Fibroblast of lung (primary cell): ENCODE data around the gene PKP3. TPM values are rescaled to one million over a fixed set of nuclear protein-coding genes. Genes with fewer than 3 reads are reported as not detected.

Experiments
- DNase-seq, 2 donors: peaks; one replicate each; pipeline versions ENCODE4 v3.0.0 to v3.0.0-alpha.2; 2010; ENCODE audit warnings: low read depth in 2 of 2
- H2AFZ ChIP-seq: 2 replicates; pipeline ENCODE4 v1.5.1; 2012; ENCODE audit warnings: low read length, control low read depth, inconsistent platforms
- H3K27ac ChIP-seq: 2 replicates; pipeline ENCODE4 v1.5.1; 2011; ENCODE audit warnings: low read length, control low read depth; ENCODE audit not compliant: insufficient read depth
- H3K27me3 ChIP-seq: 2 replicates; pipeline ENCODE4 v1.5.1; 2011; ENCODE audit warnings: mild to moderate bottlenecking, low read length; ENCODE audit not compliant: control insufficient read depth, insufficient read depth
- H3K36me3 ChIP-seq: 2 replicates; pipeline ENCODE4 v1.5.1; 2011; ENCODE audit warnings: low read length; ENCODE audit not compliant: control insufficient read depth, insufficient read depth
- H3K4me1 ChIP-seq: 2 replicates; pipeline ENCODE4 v1.5.1; 2011; ENCODE audit warnings: low read length; ENCODE audit not compliant: control insufficient read depth, insufficient read depth; ENCODE audit errors: extremely low read depth
- H3K4me2 ChIP-seq: 2 replicates; pipeline ENCODE4 v1.5.1; 2011; ENCODE audit warnings: low read length, control low read depth; ENCODE audit not compliant: insufficient read depth; ENCODE audit errors: extremely low read depth
- H3K4me3 ChIP-seq, 4 experiments: fragments of 200-600 bp in 1 of 4; sonication (generic) in 1 of 4; replicated peaks in 1 of 4; 2 replicates each; pipeline ENCODE4 v1.5.1; 2011 to 2016; ENCODE audit warnings: low read length in 4 of 4, low read depth in 3 of 4, mild to moderate bottlenecking in 3 of 4, control low read depth in 2 of 4, inconsistent platforms in 1 of 4, mixed read lengths in 1 of 4; ENCODE audit not compliant: insufficient read depth in 1 of 4; ENCODE audit errors: control extremely low read depth in 1 of 4
- H3K79me2 ChIP-seq: 2 replicates; pipeline ENCODE4 v1.5.1; 2012; ENCODE audit warnings: mild to moderate bottlenecking, low read length, inconsistent platforms; ENCODE audit not compliant: control insufficient read depth, insufficient read depth
- H3K9ac ChIP-seq: 2 replicates; pipeline ENCODE4 v1.5.1; 2011; ENCODE audit warnings: mild to moderate bottlenecking, low read length, control low read depth; ENCODE audit not compliant: insufficient read depth
- H3K9me3 ChIP-seq: 2 replicates; pipeline ENCODE4 v1.5.1; 2012; ENCODE audit warnings: low read depth, low read length; ENCODE audit not compliant: control insufficient read depth, insufficient read depth
- H4K20me1 ChIP-seq: 2 replicates; pipeline ENCODE4 v1.5.1; 2011; ENCODE audit warnings: low read length; ENCODE audit not compliant: control insufficient read depth, insufficient read depth; ENCODE audit errors: extremely low read depth
- EZH2 ChIP-seq: IDR thresholded peaks from 2 replicates; pipeline ENCODE4 v1.5.1; 2012; ENCODE audit warnings: low read length, control low read depth, mild to moderate bottlenecking; ENCODE audit errors: missing control alignments
- polyA plus RNA-seq, 2 donors: library from polyadenylated mRNA; depleted of rRNA in 1 of 2; stranded (reverse) in 1 of 2; unstranded in 1 of 2; fragments of >200 nt; gene quantifications; 2 replicates each; pipeline ENCODE4 v1.2.1, GENCODE V29; 2011 to 2012; ENCODE audit warnings: missing spikeins in 1 of 2
- total RNA-seq: library from RNA; depleted of rRNA; stranded (reverse); fragments of >200 nt; gene quantifications from 2 replicates; pipeline ENCODE4 v1.2.1, GENCODE V29; 2014
- TF ChIP-seq, protein P1 (sequence below), 2 donors: IDR thresholded peaks in 1 of 2; conservative IDR thresholded peaks in 1 of 2; 1 replicate in 1 of 2; 2 replicates in 1 of 2; pipeline ENCODE4 v1.5.1; 2011 to 2012; ENCODE audit warnings: low read length in 2 of 2, control low read depth in 1 of 2, inconsistent platforms in 1 of 2, low read depth in 1 of 2, mild to moderate bottlenecking in 1 of 2

The PKP3 gene
- total and polyA plus RNA-seq, 2 donors (not counting 1 experiment from before 2014, with no cell fraction given): 0.17 to 0.83 TPM

DNA sequence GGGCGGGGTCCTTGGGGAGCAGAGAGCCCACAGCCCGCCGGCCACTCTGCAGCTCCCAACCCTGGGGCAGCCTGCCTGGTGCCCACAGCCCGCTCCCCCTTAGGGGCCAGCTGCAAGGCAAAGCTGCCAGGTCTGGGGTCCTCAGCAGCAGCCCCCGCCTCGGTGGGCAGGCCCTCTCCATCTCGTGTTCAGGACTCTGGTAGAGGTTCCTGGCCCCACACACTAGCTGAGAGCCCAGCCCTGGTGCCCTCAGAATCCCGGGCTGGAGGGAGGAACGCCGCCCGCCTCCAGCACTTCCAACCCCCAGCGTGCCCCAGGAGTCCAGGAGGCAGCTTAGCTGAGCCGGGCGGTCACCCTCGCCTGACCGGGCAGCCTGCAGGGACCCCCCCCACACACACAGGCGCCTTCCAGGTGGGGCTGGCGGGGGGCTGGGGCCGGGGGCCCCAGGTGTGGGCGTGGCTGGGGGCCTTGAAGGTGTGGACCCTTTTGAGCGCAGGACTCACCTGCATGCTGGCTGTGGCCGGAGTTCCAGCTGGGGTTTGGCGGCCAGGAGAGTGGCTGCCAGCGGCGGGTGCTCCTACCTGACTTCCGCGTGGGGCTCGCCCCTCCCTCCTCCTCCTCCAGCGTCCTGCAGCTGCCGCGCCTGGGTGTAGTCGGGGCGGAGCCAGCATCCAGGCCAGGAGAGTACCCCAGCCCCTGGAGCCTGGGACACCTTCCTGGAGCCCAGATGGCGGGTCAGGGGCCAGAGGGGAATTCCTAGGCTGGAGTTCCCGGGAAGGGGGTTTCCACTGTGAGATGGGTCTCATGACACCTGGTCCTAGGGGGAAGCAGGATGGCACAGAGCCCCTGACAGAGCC lies 47.6 kb downstream of the PKP3 start, which contains the start of gene ANO9:
ANO9 (minus strand) TSS at position 594 of the 857 bp plus-strand sequence; CDS start at position 509, 85 bp downstream.
- Histone ChIP-seq H3K4me2 (no peak within 1 kb of the TSS), H3K9ac (no peak within 1 kb of the TSS)

DNA sequence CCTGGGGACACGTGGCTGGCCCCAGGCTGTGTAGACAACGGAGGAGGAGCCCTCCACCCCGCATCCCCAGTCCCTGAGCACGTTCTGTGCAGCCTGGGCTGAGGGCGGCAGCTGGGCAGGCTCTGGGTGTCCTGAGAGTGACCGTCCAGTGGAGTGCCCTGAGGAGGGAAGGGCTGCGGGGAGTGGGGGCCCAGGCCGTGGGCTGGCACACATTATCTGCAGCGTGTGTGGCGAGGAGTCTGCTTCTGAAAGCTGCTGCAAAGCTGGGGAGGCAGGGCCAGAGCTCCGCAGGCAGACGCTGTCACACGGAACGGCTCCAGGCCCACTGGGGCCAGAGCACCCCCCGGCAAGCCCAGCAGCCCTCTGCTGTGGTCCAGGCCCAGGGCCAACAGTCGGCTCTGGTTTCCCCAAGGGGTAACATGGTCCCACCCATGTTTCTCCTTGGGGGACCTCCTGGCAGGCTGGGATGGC lies 48.6 kb downstream of the PKP3 start:
- Histone ChIP-seq H3K79me2 (no peaks in the 10 kb centered on the region), H3K27me3 (peaks cover 2% of the 10 kb centered on the region), H3K27ac (no peak overlapping the region), H3K9me3 (no peaks in the 10 kb centered on the region), H3K4me2 (no peak overlapping the region), H3K4me3 (no peak overlapping the region), H3K36me3 (no peaks in the 10 kb centered on the region), H2AFZ (no peak overlapping the region), H3K4me1 (peaks cover 2% of the 10 kb centered on the region), H4K20me1 (no peaks in the 10 kb centered on the region), H3K9ac (no peak overlapping the region)
- TF ChIP-seq, protein P1, sequence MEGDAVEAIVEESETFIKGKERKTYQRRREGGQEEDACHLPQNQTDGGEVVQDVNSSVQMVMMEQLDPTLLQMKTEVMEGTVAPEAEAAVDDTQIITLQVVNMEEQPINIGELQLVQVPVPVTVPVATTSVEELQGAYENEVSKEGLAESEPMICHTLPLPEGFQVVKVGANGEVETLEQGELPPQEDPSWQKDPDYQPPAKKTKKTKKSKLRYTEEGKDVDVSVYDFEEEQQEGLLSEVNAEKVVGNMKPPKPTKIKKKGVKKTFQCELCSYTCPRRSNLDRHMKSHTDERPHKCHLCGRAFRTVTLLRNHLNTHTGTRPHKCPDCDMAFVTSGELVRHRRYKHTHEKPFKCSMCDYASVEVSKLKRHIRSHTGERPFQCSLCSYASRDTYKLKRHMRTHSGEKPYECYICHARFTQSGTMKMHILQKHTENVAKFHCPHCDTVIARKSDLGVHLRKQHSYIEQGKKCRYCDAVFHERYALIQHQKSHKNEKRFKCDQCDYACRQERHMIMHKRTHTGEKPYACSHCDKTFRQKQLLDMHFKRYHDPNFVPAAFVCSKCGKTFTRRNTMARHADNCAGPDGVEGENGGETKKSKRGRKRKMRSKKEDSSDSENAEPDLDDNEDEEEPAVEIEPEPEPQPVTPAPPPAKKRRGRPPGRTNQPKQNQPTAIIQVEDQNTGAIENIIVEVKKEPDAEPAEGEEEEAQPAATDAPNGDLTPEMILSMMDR (conservative IDR thresholded peaks at IDR 0.05 in 1 of 2, IDR thresholded peaks at IDR 0.05 in 1 of 2; ENCODE audit: low read depth in 1 of 2, low read length in 2 of 2): no peak
- no peak for TF ChIP-seq EZH2
- no peak for DNase-seq

More for the DNA sequence above, 47.6 kb downstream of the PKP3 start, which contains the start of gene ANO9:
- no peak within 1 kb of the TSS for H3K27ac ChIP-seq
- H3K4me1 ChIP-seq: peaks cover 2% of the 10 kb centered on the region
- H2AFZ ChIP-seq: no peak within 1 kb of the TSS
- TF ChIP-seq EZH2: no peak
- TF ChIP-seq, protein P1 (conservative IDR thresholded peaks at IDR 0.05 in 1 of 2, IDR thresholded peaks at IDR 0.05 in 1 of 2; ENCODE audit: low read depth in 1 of 2, low read length in 2 of 2): no peak
- no peak within 1 kb of the TSS for H3K4me3 ChIP-seq
- no peaks in the 10 kb centered on the region for H4K20me1 ChIP-seq
- H3K79me2 ChIP-seq: no peaks in the 10 kb centered on the region
- H3K9me3 ChIP-seq: no peaks in the 10 kb centered on the region
- DNase-seq: no peak
- H3K36me3 ChIP-seq: no peaks in the 10 kb centered on the region
- peaks cover 2% of the 10 kb centered on the region for H3K27me3 ChIP-seq

DNA sequence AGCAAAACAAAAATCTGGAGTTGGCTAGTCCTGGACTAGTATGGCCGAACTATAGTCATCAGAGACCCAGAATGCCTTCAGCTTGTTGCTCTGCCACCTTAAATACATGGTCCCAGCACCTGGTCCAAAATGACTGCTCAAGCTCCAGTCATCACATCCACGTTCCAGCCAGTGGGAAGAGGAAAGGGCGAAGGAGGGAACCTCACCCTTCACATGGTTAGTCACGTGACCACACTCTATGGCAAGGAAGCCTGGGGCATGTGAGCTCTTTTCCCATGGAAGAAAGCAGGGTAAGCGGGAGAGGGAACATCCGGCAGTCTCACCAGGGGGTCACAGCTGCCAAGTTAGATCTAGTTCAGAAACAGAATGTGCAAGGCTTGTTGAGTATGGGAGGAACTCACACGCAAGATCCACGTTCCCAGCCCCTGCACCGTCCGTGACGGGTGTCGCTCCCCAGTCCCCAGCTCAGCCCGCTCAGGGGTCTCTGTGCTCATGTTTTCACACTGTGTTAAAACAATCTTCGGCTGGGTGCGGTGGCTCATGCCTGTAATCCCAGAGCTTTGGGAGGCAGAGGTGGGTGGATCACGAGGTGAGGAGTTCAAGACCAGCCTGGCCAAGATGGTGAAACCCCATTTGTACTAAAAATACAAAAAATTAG lies 49.7 kb downstream of the PKP3 start:
- Histone ChIP-seq H3K9ac (no peak overlapping the region), H3K36me3 (no peaks in the 10 kb centered on the region), H3K79me2 (no peaks in the 10 kb centered on the region), H3K27me3 (peaks cover 2% of the 10 kb centered on the region), H3K4me1 (peaks cover 2% of the 10 kb centered on the region), H4K20me1 (no peaks in the 10 kb centered on the region), H3K4me2 (no peak overlapping the region), H2AFZ (no peak overlapping the region), H3K9me3 (no peaks in the 10 kb centered on the region), H3K27ac (no peak overlapping the region), H3K4me3 (no peak overlapping the region)
- no peak for TF ChIP-seq EZH2
- TF ChIP-seq, protein P1 (conservative IDR thresholded peaks at IDR 0.05 in 1 of 2, IDR thresholded peaks at IDR 0.05 in 1 of 2; ENCODE audit: low read depth in 1 of 2, low read length in 2 of 2): no peak
- peak in 1 of 2 donors; percentile 30 for DNase-seq
